ENCODE results near the gene AKAP1. TPM values are rescaled to one million over a fixed set of nuclear protein-coding genes. Genes with fewer than 3 reads are reported as not detected.

Gene AKAP1
- total RNA-seq, 4 donors from 2014 or later: 23.3 to 62.4 (median 32.0) TPM

DNA sequence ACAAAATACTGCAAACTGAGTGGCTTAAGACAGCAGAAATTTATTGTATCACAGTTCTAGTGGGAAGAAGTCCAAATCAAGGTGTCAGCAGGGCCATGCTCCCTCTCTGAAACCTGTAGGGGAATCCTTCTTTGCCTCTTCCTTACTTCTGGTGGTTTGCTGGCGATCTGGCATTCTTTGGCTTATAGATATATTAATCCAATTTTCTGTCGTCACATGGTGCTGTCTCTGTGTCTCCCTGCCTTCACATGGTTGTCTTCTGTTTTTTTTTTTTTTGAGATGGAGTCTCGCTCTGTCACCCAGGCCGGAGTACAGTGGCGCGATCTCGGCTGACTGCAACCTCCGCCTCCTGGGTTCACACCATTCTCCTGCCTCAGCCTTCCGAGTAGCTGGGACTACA is 6.8 kb upstream of the AKAP1 start:
- Histone ChIP-seq H3K27me3 (no peaks in the 10 kb centered on the region), H3K9me3 (no peaks in the 10 kb centered on the region), H3K4me1 (no peaks in the 10 kb centered on the region), H3K36me3 (peaks cover 0 to 13% (median 0%) of the 10 kb centered on the region in 3 donors), H3K27ac (no peak overlapping the region), H3K4me3 (no peak overlapping the region)
- whole genome bisulfite sequencing, 2 donors: 89 to 95% methylated on average over 9 of the region's 9 CpGs
- TF ChIP-seq, protein P1, sequence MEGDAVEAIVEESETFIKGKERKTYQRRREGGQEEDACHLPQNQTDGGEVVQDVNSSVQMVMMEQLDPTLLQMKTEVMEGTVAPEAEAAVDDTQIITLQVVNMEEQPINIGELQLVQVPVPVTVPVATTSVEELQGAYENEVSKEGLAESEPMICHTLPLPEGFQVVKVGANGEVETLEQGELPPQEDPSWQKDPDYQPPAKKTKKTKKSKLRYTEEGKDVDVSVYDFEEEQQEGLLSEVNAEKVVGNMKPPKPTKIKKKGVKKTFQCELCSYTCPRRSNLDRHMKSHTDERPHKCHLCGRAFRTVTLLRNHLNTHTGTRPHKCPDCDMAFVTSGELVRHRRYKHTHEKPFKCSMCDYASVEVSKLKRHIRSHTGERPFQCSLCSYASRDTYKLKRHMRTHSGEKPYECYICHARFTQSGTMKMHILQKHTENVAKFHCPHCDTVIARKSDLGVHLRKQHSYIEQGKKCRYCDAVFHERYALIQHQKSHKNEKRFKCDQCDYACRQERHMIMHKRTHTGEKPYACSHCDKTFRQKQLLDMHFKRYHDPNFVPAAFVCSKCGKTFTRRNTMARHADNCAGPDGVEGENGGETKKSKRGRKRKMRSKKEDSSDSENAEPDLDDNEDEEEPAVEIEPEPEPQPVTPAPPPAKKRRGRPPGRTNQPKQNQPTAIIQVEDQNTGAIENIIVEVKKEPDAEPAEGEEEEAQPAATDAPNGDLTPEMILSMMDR (IDR thresholded peaks at IDR 0.05): no peak
- TF ChIP-seq POLR2A (IDR thresholded peaks at IDR 0.05) (no peak), EP300 (IDR thresholded peaks at IDR 0.05) (no peak)
- no peak for DNase-seq (ENCODE audit: low spot score in 2 of 2)

- WGBS, 2 donors: 79 to 81% methylated on average over 2 of the region's 2 CpGs
- H3K27me3 ChIP-seq: no peaks in the 10 kb centered on the region
- H3K9me3 ChIP-seq: no peaks in the 10 kb centered on the region
- peaks cover 0 to 7% (median 1%) of the 10 kb centered on the region in 4 donors for H3K4me1 ChIP-seq
- DNase-seq (ENCODE audit: low spot score in 2 of 2): no peak
- TF ChIP-seq, protein P1 (IDR thresholded peaks at IDR 0.05): no peak
- TF ChIP-seq EP300 (IDR thresholded peaks at IDR 0.05): no peak
- no peak for TF ChIP-seq POLR2A (IDR thresholded peaks at IDR 0.05)
- no peak overlapping the region for H3K27ac ChIP-seq
- no peak overlapping the region for H3K4me3 ChIP-seq
- H3K36me3 ChIP-seq: peaks cover 0 to 13% (median 0%) of the 10 kb centered on the region in 3 donors
These were observed 4.3 kb upstream of the AKAP1 start for GRCh38 chr17:57080718-57081117.

DNA sequence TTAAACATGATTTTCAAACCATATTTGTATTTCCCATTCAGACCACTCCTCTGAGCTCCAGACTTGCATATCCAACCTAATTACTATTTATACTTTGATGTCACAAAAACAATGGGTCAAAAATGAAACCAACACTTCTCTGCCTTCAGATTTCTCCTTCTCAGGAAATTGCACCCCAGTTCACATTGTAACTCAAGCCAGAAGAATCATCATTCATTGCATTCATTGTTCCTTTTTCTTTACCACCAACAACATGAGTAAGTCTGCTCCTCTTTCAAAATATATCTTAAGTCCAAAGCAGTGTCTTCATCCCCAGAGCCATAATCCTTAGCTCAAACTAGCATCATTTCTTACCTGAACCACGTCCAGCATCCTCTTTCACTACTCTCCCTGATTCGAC is 2.6 kb upstream of the AKAP1 start:
- no peak overlapping the region for H3K4me3 ChIP-seq
- no peak overlapping the region for H3K27ac ChIP-seq
- peaks cover 0 to 21% (median 8%) of the 10 kb centered on the region in 4 donors for H3K4me1 ChIP-seq
- TF ChIP-seq POLR2A (IDR thresholded peaks at IDR 0.05): no peak
- TF ChIP-seq, protein P1 (IDR thresholded peaks at IDR 0.05): no peak
- TF ChIP-seq EP300 (IDR thresholded peaks at IDR 0.05): no peak
- no peaks in the 10 kb centered on the region for H3K27me3 ChIP-seq
- H3K9me3 ChIP-seq: no peaks in the 10 kb centered on the region
- WGBS, 2 donors: 59 to 66% methylated on average over 2 of the region's 2 CpGs
- peaks cover 0 to 8% (median 0%) of the 10 kb centered on the region in 3 donors for H3K36me3 ChIP-seq
- no peak for DNase-seq (ENCODE audit: low spot score in 2 of 2)

GRCh38 chr17:57084361-57084801 is 665 bp upstream of the AKAP1 start:
- no peaks in the 10 kb centered on the region for H3K27me3 ChIP-seq
- TF ChIP-seq POLR2A (IDR thresholded peaks at IDR 0.05) (no peak), EP300 (IDR thresholded peaks at IDR 0.05) (no peak)
- TF ChIP-seq, protein P1 (IDR thresholded peaks at IDR 0.05): no peak
- WGBS, 2 donors: 0% methylated on average over 7 of the region's 7 CpGs
- peak overlapping the region; percentile 55 to 88 (median 76) for H3K4me3 ChIP-seq
- peaks cover 0 to 21% (median 8%) of the 10 kb centered on the region in 4 donors for H3K4me1 ChIP-seq
- H3K27ac ChIP-seq: peak overlapping the region; percentile 56 to 95 (median 91)
- no peaks in the 10 kb centered on the region for H3K9me3 ChIP-seq
- DNase-seq (ENCODE audit: low spot score in 2 of 2): no peak
- no peaks in the 10 kb centered on the region for H3K36me3 ChIP-seq

DNA sequence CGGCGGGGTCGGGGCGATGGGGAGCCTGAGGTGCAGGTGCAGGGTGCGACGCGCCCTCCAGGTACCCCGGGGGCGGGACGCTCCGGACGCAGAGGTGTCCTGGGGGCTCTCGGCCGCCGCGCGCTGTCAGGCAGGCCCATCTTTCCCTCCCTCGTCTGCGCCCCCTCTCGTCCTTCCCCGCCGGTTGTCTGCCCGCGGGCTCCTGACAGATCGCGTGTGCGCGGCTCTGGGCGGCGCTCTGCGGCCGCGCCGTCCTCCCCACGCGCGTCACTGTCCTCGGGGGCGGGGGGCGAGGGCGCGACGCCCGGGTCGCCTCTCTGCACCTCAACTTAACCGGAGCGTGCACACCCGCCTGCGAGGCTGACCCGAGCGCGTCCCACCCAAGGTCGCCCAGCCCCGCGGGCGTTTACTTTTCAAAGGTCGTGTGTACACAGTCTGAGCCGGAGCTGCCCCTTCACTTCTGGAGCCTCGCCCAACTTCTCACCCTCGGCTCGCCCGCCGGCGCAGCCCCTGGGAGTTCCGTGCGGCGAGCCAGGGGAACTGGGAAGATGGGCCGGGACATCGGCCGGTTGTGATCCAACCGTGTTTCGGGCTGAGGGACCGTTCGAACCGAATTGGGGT is 512 bp downstream of the AKAP1 start:
- WGBS, 2 donors: 0% methylated on average over 8 to 22 of the region's 75 CpGs
- H3K27ac ChIP-seq: peak overlapping the region; percentile 69 to 95 (median 92)
- no peaks in the 10 kb centered on the region for H3K36me3 ChIP-seq
- H3K4me1 ChIP-seq: peaks cover 0 to 21% (median 8%) of the 10 kb centered on the region in 4 donors
- TF ChIP-seq EP300 (IDR thresholded peaks at IDR 0.05) (no peak), POLR2A (IDR thresholded peaks at IDR 0.05) (no peak)
- no peaks in the 10 kb centered on the region for H3K27me3 ChIP-seq
- no peaks in the 10 kb centered on the region for H3K9me3 ChIP-seq
- H3K4me3 ChIP-seq: peak overlapping the region; percentile 55 to 96 (median 84)
- DNase-seq (ENCODE audit: low spot score in 2 of 2): peak; percentile 15 to 22
